Prostate gland (tissue), 2 donors: Measurements from ENCODE around the gene PAM16. TPM values are rescaled to one million over a fixed set of nuclear protein-coding genes. Genes with fewer than 3 reads are reported as not detected.

Experiments
- DNase-seq: peaks from one replicate; pipeline ENCODE4 v3.0.0-alpha.2; 2019; ENCODE audit warnings: low spot score
- H3K27ac ChIP-seq, 2 donors: fragments of 200-600 bp; sonication (generic); 2 replicates each; pipeline ENCODE4 v1.5.1; 2017 to 2019
- H3K27me3 ChIP-seq: fragments of 200-600 bp; sonication (generic); replicated peaks from 2 replicates; pipeline ENCODE4 v1.5.1; 2019; ENCODE audit not compliant: insufficient read depth
- H3K36me3 ChIP-seq, 2 donors: fragments of 200-600 bp; sonication (generic); 1 replicate in 1 of 2; 2 replicates in 1 of 2; pipeline versions ENCODE4 v1.5.1 to v1.8.1; 2017 to 2019
- H3K4me1 ChIP-seq: fragments of 200-600 bp; sonication (generic); replicated peaks from 2 replicates; pipeline ENCODE4 v1.5.1; 2019
- H3K4me3 ChIP-seq, 2 donors: fragments of 200-600 bp; sonication (generic); 2 replicates each; pipeline ENCODE4 v1.5.1; 2017 to 2019
- H3K9me3 ChIP-seq: fragments of 200-600 bp; sonication (generic); 2 replicates; pipeline ENCODE4 v1.5.1; 2017
- POLR2A ChIP-seq: fragments of 450-650 bp; IDR thresholded peaks from one replicate; pipeline ENCODE4 v1.6.1; 2016; ENCODE audit warnings: antibody characterized with exemption, mild to moderate bottlenecking
- POLR2AphosphoS5 ChIP-seq: sonication (generic); formaldehyde crosslinking; IDR thresholded peaks from one replicate; pipeline ENCODE4 v1.6.1; 2017; ENCODE audit warnings: antibody characterized with exemption
- WGBS: methylation state at CpG from one replicate; pipeline ENCODE4 v1.1.5; 2018; 5-methylcytosine and 5-hydroxymethylcytosine counted together
- intact Hi-C: fragments of 100-400 bp; cut with DNase I; formaldehyde crosslinking; loops from one replicate; pipeline ENCODE4 v1.14.2; 2022
- total RNA-seq, 2 donors: library from RNA; depleted of rRNA; stranded (reverse); fragments of >200 nt; gene quantifications; one replicate each; pipeline ENCODE4 v1.1.0, GENCODE V29; 2016
- TF ChIP-seq, protein P1 (sequence below), 4 experiments: fragments of 200-600 bp in 2 of 4; fragments of 450-650 bp in 2 of 4; sonication (generic) in 2 of 4; IDR thresholded peaks; 1 replicate in 3 of 4; 2 replicates in 1 of 4; pipeline ENCODE4 v1.5.1; 2016 to 2019; ENCODE audit warnings: antibody characterized with exemption in 4 of 4, mild to moderate bottlenecking in 2 of 4, moderate library complexity in 2 of 4

PAM16 gene
- total RNA-seq, 2 donors from 2014 or later = 28.6 to 100 TPM

- 66% methylated on average over 14 of the region's 14 CpGs for WGBS
- Histone ChIP-seq H3K4me3 (no peak overlapping the region), H3K9me3 (no peaks in the 10 kb centered on the region), H3K27ac (peak overlapping the region in 1 of 2 donors; percentile 41), H3K4me1 (peaks cover 10% of the 10 kb centered on the region), H3K27me3 (no peaks in the 10 kb centered on the region), H3K36me3 (no peaks in the 10 kb centered on the region)
- intact Hi-C loops = no loop called here
- DNase-seq = no peak
- TF ChIP-seq, protein P1, sequence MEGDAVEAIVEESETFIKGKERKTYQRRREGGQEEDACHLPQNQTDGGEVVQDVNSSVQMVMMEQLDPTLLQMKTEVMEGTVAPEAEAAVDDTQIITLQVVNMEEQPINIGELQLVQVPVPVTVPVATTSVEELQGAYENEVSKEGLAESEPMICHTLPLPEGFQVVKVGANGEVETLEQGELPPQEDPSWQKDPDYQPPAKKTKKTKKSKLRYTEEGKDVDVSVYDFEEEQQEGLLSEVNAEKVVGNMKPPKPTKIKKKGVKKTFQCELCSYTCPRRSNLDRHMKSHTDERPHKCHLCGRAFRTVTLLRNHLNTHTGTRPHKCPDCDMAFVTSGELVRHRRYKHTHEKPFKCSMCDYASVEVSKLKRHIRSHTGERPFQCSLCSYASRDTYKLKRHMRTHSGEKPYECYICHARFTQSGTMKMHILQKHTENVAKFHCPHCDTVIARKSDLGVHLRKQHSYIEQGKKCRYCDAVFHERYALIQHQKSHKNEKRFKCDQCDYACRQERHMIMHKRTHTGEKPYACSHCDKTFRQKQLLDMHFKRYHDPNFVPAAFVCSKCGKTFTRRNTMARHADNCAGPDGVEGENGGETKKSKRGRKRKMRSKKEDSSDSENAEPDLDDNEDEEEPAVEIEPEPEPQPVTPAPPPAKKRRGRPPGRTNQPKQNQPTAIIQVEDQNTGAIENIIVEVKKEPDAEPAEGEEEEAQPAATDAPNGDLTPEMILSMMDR (IDR thresholded peaks at IDR 0.05) = no peak
- TF ChIP-seq POLR2AphosphoS5 (no peak), POLR2A (no peak)
These were observed 57.9 kb downstream of the PAM16 start for GRCh38 chr16:4293181-4293716.

- DNase-seq = no peak
- Histone ChIP-seq H3K4me3 (no peak overlapping the region), H3K27ac (no peak overlapping the region), H3K4me1 (peaks cover 10% of the 10 kb centered on the region), H3K36me3 (no peaks in the 10 kb centered on the region), H3K9me3 (no peaks in the 10 kb centered on the region), H3K27me3 (no peaks in the 10 kb centered on the region)
- WGBS = 93% methylated on average over 4 of the region's 4 CpGs
- intact Hi-C loops = no loop called here
- no peak for TF ChIP-seq POLR2AphosphoS5
- TF ChIP-seq POLR2A = no peak
- TF ChIP-seq, protein P1 (IDR thresholded peaks at IDR 0.05) = no peak
These were observed 59.4 kb downstream of the PAM16 start for GRCh38 chr16:4291699-4292098.

Other genes starting within 250 kb of the PAM16 start
- gene ADCY9, start 234.9 kb downstream of the PAM16 start, total RNA-seq = 10 to 100 TPM in 1 of 2 donors, 1 to 10 TPM in 1; 7.2 to 58.3 TPM
- gene SRL, start 109.2 kb downstream of the PAM16 start, total RNA-seq = 1 to 10 TPM; 2.6 to 5.3 TPM
- 10 to 100 TPM in 1 of 2 donors, 1 to 10 TPM in 1; 9.0 to 12.8 TPM for gene TFAP4, start 78.3 kb downstream of the PAM16 start, total RNA-seq
- 10 to 100 TPM in 1 of 2 donors, 1 to 10 TPM in 1; 3.8 to 10.5 TPM for gene GLIS2, start 35.3 kb downstream of the PAM16 start, total RNA-seq
- gene VASN, start 20.5 kb upstream of the PAM16 start, total RNA-seq = 10 to 100 TPM; 13.1 to 97.4 TPM
- 100 to 1,000 TPM in 1 of 2 donors, 10 to 100 TPM in 1; 24.1 to 122 TPM for gene CORO7, start 65.3 kb upstream of the PAM16 start, total RNA-seq
- 10 to 100 TPM; 47.6 to 60.0 TPM for gene DNAJA3, start 74.5 kb upstream of the PAM16 start, total RNA-seq
- gene NMRAL1, start 123.3 kb upstream of the PAM16 start, total RNA-seq = 10 to 100 TPM; 40.8 to 90.9 TPM
- gene HMOX2, start 125.1 kb upstream of the PAM16 start, total RNA-seq = 10 to 100 TPM; 39.9 to 70.8 TPM
- 10 to 100 TPM; 21.1 to 30.6 TPM for gene CDIP1, start 187.5 kb upstream of the PAM16 start, total RNA-seq
- gene C16orf96, start 205.0 kb upstream of the PAM16 start, total RNA-seq = 1 to 10 TPM in 1 of 2 donors, under 1 TPM in 1; 0.27 to 3.8 TPM